Progenitor cell of endocrine pancreas (in vitro differentiated cells): Measurements from ENCODE around the gene UPK3A. TPM values are rescaled to one million over a fixed set of nuclear protein-coding genes. Genes with fewer than 3 reads are reported as not detected.

Source experiments
- DNase-seq: peaks from one replicate; pipeline ENCODE4 v3.0.0; 2021; ENCODE audit warnings: low spot score; ENCODE audit not compliant: unreplicated experiment
- H3K27ac Mint-ChIP-seq: 2 replicates; pipeline ENCODE4 v1.8.0; 2021; ENCODE audit warnings: mild to moderate bottlenecking, moderate library complexity, mixed read lengths
- H3K27me3 Mint-ChIP-seq: 2 replicates; pipeline ENCODE4 v1.8.0; 2021; ENCODE audit warnings: mixed read lengths
- H3K36me3 Mint-ChIP-seq: 2 replicates; pipeline ENCODE4 v1.8.0; 2022; ENCODE audit warnings: mixed read lengths; ENCODE audit not compliant: insufficient read depth
- H3K4me1 Mint-ChIP-seq: 2 replicates; pipeline ENCODE4 v1.8.0; 2021; ENCODE audit warnings: low read depth, mixed read lengths
- H3K4me3 Mint-ChIP-seq: 2 replicates; pipeline ENCODE4 v1.8.0; 2021; ENCODE audit warnings: low read depth, mild to moderate bottlenecking, moderate library complexity, mixed read lengths
- H3K9me3 Mint-ChIP-seq: 2 replicates; pipeline ENCODE4 v1.8.0; 2021; ENCODE audit warnings: low read depth, mixed read lengths
- total RNA-seq: library from RNA; stranded (reverse); gene quantifications from 2 replicates; pipeline ENCODE4 v1.2.1, GENCODE V29; 2021
- TF ChIP-seq, protein P1 (sequence below): fragments of 200-600 bp; sonication (generic); IDR thresholded peaks from one replicate; pipeline ENCODE4 v1.5.0; 2021; ENCODE audit warnings: antibody characterized with exemption, mild to moderate bottlenecking; ENCODE audit not compliant: unreplicated experiment

The UPK3A gene
- total RNA-seq, 1 donor from 2014 or later, result 0.57 TPM

DNA sequence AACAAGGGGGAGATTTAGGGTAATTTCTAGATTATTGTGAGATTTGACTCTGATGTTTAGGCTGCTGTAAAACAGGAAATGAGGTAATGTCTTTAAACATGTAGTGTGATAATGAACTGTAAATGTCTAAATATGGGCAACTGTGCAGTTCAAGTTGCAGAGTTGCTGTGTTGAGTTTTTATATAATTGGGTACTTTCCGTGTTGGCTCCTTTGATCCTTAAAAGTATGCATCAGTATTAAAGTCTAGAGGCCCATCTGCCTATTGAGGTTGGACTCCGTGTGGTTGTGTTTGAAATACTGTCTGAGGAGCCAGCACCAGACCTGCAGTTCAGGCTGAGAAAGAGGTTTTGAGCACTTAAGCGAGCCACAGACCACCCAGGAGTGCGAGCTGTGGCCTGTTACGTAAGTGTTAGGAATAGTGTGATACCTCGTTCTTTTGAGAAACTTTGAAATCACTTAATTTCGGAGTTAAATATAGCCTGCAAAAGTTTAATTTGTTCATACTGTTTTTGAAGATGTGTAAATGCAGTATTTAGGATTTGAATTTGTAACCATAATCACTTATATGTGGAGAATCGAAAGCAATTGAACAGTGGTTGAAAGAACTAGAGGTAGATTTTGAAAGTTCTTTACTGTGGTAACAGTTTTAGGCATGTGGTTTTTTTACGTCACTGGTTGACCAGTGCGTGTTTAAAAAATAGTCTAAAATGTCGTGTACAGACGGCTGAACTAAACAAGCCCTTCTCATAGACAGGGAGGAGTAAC, 34.0 kb downstream of the UPK3A start:
- peaks cover 21% of the 10 kb centered on the region for H3K4me1 Mint-ChIP-seq
- TF ChIP-seq, protein P1, sequence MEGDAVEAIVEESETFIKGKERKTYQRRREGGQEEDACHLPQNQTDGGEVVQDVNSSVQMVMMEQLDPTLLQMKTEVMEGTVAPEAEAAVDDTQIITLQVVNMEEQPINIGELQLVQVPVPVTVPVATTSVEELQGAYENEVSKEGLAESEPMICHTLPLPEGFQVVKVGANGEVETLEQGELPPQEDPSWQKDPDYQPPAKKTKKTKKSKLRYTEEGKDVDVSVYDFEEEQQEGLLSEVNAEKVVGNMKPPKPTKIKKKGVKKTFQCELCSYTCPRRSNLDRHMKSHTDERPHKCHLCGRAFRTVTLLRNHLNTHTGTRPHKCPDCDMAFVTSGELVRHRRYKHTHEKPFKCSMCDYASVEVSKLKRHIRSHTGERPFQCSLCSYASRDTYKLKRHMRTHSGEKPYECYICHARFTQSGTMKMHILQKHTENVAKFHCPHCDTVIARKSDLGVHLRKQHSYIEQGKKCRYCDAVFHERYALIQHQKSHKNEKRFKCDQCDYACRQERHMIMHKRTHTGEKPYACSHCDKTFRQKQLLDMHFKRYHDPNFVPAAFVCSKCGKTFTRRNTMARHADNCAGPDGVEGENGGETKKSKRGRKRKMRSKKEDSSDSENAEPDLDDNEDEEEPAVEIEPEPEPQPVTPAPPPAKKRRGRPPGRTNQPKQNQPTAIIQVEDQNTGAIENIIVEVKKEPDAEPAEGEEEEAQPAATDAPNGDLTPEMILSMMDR, result no peak
- H3K4me3 Mint-ChIP-seq, result no peak overlapping the region
- no peaks in the 10 kb centered on the region for H3K9me3 Mint-ChIP-seq
- no peak for DNase-seq
- H3K27me3 Mint-ChIP-seq, result no peaks in the 10 kb centered on the region
- no peak overlapping the region for H3K27ac Mint-ChIP-seq
- H3K36me3 Mint-ChIP-seq, result peaks cover 6% of the 10 kb centered on the region

DNA sequence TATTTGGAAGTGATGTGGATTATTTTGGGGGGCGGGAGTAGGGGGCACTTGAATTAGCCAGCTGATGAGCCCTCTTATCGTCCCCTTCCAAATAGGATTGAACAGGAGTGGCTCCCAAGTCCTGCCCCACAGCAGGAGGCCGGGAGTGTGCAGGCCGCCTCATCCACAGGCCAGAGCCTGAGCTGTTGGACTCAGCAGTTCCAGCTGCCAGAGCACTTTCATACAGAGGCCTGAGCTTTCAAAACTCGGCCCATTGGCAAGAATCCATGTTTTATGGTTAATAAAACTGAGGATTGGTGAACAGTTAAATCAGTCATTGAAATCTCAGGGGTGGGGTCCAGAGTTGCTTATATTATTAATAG, 34.6 kb downstream of the UPK3A start:
- no peak for DNase-seq
- TF ChIP-seq, protein P1, result no peak

DNA sequence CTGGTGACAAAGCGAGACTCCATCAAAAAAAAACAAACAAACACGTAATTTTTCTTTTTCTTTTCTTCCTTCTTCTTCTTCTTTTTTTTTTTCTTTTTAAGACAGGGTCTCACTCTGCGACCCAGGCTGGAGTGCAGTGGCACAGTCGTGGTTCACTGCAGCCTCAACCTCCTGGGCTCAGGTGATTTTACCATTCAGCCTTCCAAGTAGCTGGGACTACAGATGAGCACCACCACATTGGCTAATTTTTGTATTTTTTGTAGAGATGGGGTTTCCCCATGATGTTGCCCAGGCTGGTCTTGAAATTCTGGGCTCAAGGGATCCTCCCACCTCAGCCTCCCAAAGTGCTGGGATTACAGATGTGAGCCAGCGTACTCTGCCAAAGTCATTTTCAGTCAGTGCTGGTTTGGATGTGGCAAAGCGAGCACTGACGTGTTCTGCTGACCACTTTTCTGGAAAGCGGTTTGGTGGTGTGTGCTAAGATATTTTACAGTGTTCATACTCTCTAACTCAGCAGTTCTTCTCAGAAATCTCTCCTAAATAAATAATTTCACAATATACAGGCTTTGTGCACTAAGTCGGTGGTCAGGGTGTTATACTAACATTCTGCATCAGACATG, 35.7 kb downstream of the UPK3A start:
- no peak overlapping the region for H3K27ac Mint-ChIP-seq
- H3K4me3 Mint-ChIP-seq, result no peak overlapping the region
- TF ChIP-seq, protein P1, result no peak
- no peaks in the 10 kb centered on the region for H3K27me3 Mint-ChIP-seq
- no peaks in the 10 kb centered on the region for H3K9me3 Mint-ChIP-seq
- H3K36me3 Mint-ChIP-seq, result peaks cover 10% of the 10 kb centered on the region
- H3K4me1 Mint-ChIP-seq, result peaks cover 9% of the 10 kb centered on the region
- no peak for DNase-seq

More for the DNA sequence above, 34.6 kb downstream of the UPK3A start:
- Mint-ChIP-seq H3K4me1 (peaks cover 15% of the 10 kb centered on the region), H3K36me3 (peaks cover 10% of the 10 kb centered on the region), H3K4me3 (no peak overlapping the region), H3K27me3 (no peaks in the 10 kb centered on the region), H3K27ac (no peak overlapping the region), H3K9me3 (no peaks in the 10 kb centered on the region)

DNA sequence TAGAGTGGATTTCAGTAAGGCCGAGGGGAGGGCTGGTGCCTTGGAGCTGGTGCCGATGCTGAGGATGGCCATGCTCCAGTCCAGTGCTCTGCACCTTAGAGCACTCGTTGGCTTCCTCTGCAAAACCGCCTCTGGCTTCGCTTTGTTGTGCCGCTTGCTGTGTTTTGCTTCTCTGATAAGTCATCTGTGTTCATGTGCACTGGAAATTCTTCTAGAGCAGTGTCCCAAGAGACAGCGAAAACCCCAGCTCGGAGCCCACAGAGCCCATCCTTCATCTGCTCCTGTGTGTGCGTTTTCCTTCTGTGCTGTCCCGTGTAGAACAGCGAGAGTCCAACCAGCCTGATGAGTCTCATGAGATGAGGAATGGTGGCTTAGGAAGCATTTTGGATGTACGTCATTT, 37.1 kb downstream of the UPK3A start:
- H3K4me1 Mint-ChIP-seq, result peaks cover 6% of the 10 kb centered on the region
- H3K36me3 Mint-ChIP-seq, result peaks cover 10% of the 10 kb centered on the region
- no peak overlapping the region for H3K27ac Mint-ChIP-seq

DNA sequence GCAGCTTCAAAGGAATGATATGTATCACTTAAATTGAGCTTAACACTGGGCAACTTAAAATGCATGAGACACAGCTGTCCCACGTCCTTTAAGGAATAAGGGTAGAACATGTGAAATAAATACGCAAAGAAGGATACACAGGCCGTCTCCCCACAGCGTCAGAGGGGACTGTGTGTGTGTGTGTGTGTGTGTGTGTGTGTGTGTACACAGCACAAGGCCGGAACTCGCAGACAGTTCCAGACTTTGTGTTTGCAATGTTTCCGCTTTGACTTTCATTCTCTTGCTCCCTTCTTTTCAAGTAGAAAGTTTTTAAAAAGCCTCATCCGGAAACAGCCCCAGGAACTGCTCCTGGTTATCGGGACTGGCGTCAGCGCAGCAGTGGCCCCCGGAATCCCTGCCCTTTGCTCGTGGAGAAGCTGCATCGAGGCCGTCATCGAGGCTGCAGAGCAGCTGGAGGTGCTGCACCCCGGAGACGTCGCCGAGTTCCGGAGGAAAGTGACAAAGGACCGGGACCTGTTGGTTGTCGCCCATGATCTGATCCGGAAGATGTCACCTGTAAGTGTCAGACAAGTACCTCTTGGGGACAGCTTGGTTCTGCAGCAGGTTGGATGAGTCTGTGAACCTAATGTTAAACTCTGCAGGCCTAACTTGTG, 38.2 kb downstream of the UPK3A start:
- Mint-ChIP-seq H3K9me3 (no peaks in the 10 kb centered on the region), H3K36me3 (peaks cover 12% of the 10 kb centered on the region), H3K27ac (no peak overlapping the region), H3K4me3 (no peak overlapping the region), H3K4me1 (peaks cover 3% of the 10 kb centered on the region), H3K27me3 (no peaks in the 10 kb centered on the region)
- DNase-seq, result no peak
- TF ChIP-seq, protein P1, result no peak

More for the DNA sequence above, 37.1 kb downstream of the UPK3A start:
- no peak for DNase-seq
- TF ChIP-seq, protein P1, result no peak
- Mint-ChIP-seq H3K4me3 (no peak overlapping the region), H3K9me3 (no peaks in the 10 kb centered on the region), H3K27me3 (no peaks in the 10 kb centered on the region)
